HepG2 (cell line): ENCODE data around the gene CRIP1. TPM values are rescaled to one million over a fixed set of nuclear protein-coding genes. Genes with fewer than 3 reads are reported as not detected.
A peak's percentile ranks its signal among the peaks of the same experiment; 100 is the strongest.

ENCODE experiments used
- AKAP8 ChIP-seq: sonication (generic); formaldehyde crosslinking; IDR thresholded peaks from 2 replicates; pipeline ENCODE4 v1.5.1; 2020; ENCODE audit warnings: mild to moderate bottlenecking, missing genetic modification reagents
- ARNT ChIP-seq: fragments of 450-650 bp; IDR thresholded peaks from 2 replicates; pipeline ENCODE4 v1.6.1; 2017
- EEA1 ChIP-seq: sonication (generic); formaldehyde crosslinking; IDR thresholded peaks from 2 replicates; pipeline ENCODE4 v1.5.1; 2020; ENCODE audit warnings: mild to moderate bottlenecking, missing genetic modification reagents, borderline replicate concordance
- FOSL1 ChIP-seq: sonication (generic); formaldehyde crosslinking; IDR thresholded peaks from 2 replicates; pipeline ENCODE4 v1.9.0; 2021; ENCODE audit warnings: missing genetic modification reagents, borderline replicate concordance
- GPN1 ChIP-seq: sonication (generic); formaldehyde crosslinking; IDR thresholded peaks from 2 replicates; pipeline ENCODE4 v1.5.1; 2020; ENCODE audit warnings: missing genetic modification reagents, borderline replicate concordance
- HES4 ChIP-seq: sonication (generic); formaldehyde crosslinking; IDR thresholded peaks from 2 replicates; pipeline ENCODE4 v1.9.0; 2021; ENCODE audit warnings: mild to moderate bottlenecking, missing genetic modification reagents, borderline replicate concordance
- KDM3A ChIP-seq: IDR thresholded peaks from 2 replicates; pipeline ENCODE4 v1.6.1; 2018; ENCODE audit warnings: low read depth, missing compliant biosample characterization
- MTF2 ChIP-seq: sonication (generic); formaldehyde crosslinking; IDR thresholded peaks from 2 replicates; pipeline ENCODE4 v1.5.0; 2020; ENCODE audit warnings: missing genetic modification reagents, borderline replicate concordance
- PTBP1 ChIP-seq: fragments of 200-400 bp; formaldehyde crosslinking; IDR thresholded peaks from 2 replicates; pipeline ENCODE4 v1.6.1; 2018; ENCODE audit warnings: low read length, low read depth; ENCODE audit not compliant: poor library complexity, severe bottlenecking
- RBAK ChIP-seq: sonication (generic); formaldehyde crosslinking; IDR thresholded peaks from 2 replicates; pipeline ENCODE4 v1.5.1; 2020; ENCODE audit warnings: mild to moderate bottlenecking, missing genetic modification reagents
- SOX5 ChIP-seq: IDR thresholded peaks from 2 replicates; pipeline ENCODE4 v1.6.1; 2016; ENCODE audit warnings: borderline replicate concordance
- TOPORS ChIP-seq: sonication (generic); formaldehyde crosslinking; IDR thresholded peaks from 2 replicates; pipeline ENCODE4 v1.8.0; 2023; ENCODE audit warnings: mild to moderate bottlenecking, missing genetic modification reagents
- TP53 ChIP-seq: sonication (generic); formaldehyde crosslinking; conservative IDR thresholded peaks from 2 replicates; pipeline ENCODE4 v1.4.0; 2020; ENCODE audit warnings: missing genetic modification reagents
- WIZ ChIP-seq: sonication (generic); formaldehyde crosslinking; IDR thresholded peaks from 2 replicates; pipeline ENCODE4 v1.5.1; 2020; ENCODE audit warnings: mild to moderate bottlenecking, missing genetic modification reagents
- ZNF136 ChIP-seq: sonication (generic); formaldehyde crosslinking; IDR thresholded peaks from 2 replicates; pipeline ENCODE4 v1.8.1; 2022; ENCODE audit warnings: low read depth, mild to moderate bottlenecking, moderate library complexity, missing genetic modification reagents
- ZNF354B ChIP-seq: sonication (generic); formaldehyde crosslinking; IDR thresholded peaks from 2 replicates; pipeline ENCODE4 v1.8.0; 2022; ENCODE audit warnings: mild to moderate bottlenecking, missing genetic modification reagents
- ZNF570 ChIP-seq: sonication (generic); formaldehyde crosslinking; IDR thresholded peaks from 2 replicates; pipeline ENCODE4 v1.4.0; 2020; ENCODE audit warnings: mild to moderate bottlenecking, missing genetic modification reagents, borderline replicate concordance
- ZNF7 ChIP-seq: IDR thresholded peaks from 2 replicates; pipeline ENCODE4 v1.6.1; 2016; ENCODE audit warnings: missing biosample characterization, missing genetic modification reagents
- ZNF746 ChIP-seq: sonication (generic); formaldehyde crosslinking; IDR thresholded peaks from 2 replicates; pipeline ENCODE4 v1.8.0; 2022; ENCODE audit warnings: mild to moderate bottlenecking, missing genetic modification reagents
- polyA plus RNA-seq, 8 experiments: library from polyadenylated mRNA; depleted of rRNA in 3 of 8; stranded (reverse) in 7 of 8; unstranded in 1 of 8; fragments of >200 nt; fragmentation: Illumina TruSeq in 4 of 8; extraction: Trizol in 4 of 8; gene quantifications; 2 replicates each; pipeline versions ENCODE4 v1.2.1 to v1.2.3, GENCODE V29; 2011 to 2016; ENCODE audit warnings: low read depth in 4 of 8, missing spikeins in 1 of 8, mixed read lengths in 1 of 8; ENCODE audit not compliant: insufficient read depth in 1 of 8
- total RNA-seq, 5 experiments: library from RNA; depleted of rRNA; stranded (reverse); fragments of >200 nt; fragmentation: Illumina TruSeq; extraction: Trizol; gene quantifications; 2 replicates each; pipeline ENCODE4 v1.2.3, GENCODE V29; 2016; ENCODE audit warnings: low read depth in 1 of 5
- TF ChIP-seq, protein P1 (sequence below): sonication (generic); formaldehyde crosslinking; IDR thresholded peaks from 2 replicates; pipeline ENCODE4 v1.4.0; 2020; ENCODE audit warnings: missing genetic modification reagents
- TF ChIP-seq, protein P2 (sequence below): sonication (generic); formaldehyde crosslinking; IDR thresholded peaks from 2 replicates; pipeline ENCODE4 v1.5.0; 2020; ENCODE audit warnings: mild to moderate bottlenecking, missing genetic modification reagents
- TF ChIP-seq, protein P3 (sequence below): sonication (generic); formaldehyde crosslinking; IDR thresholded peaks from 2 replicates; pipeline ENCODE4 v1.5.0; 2020; ENCODE audit warnings: mild to moderate bottlenecking, missing genetic modification reagents, borderline replicate concordance

The CRIP1 gene
- total and polyA plus RNA-seq, 2 of the 13 experiments (the other 11 are each of a cell fraction or from before 2014, with no cell fraction given) = 53.9 to 59.5 TPM

DNA sequence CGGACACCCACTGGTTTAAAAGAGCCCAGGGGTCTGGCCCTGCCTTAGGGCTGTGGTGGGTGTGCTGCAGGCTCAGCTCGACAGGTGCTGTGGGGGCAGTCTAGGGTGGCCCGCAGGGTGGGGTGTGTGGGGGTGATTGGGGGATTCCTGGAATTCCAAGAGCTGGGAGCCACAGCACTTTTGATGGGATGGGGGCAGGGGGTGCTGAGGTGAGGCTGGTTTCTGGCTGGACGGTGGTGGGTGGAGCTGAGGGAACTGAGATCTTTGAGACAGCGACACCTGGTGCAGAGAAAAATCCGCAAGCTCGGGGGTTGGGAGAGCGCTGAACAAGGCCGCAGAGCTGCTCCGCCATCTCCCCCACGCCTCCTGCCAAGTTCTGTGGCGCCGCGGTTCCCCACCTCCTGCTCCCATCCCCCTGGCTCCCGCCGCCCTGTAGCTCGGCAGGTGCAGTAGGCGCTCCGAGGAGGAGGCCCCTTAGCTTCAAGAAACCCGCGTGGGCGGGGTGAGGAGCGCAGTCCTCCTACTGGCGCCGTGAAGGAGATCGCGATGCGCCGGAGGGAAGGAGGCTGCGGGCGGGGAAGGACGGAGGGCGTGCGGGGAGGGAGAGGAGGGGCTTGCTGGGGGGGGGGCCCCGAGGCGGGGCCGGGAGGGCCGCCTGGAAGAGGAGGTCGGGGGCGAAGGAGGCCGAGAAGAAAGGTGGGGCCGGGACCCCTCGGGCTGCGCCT lies 3.0 kb downstream of the CRIP1 start (continued):
- TF ChIP-seq ZNF570 (CRISPR knock-in tag) = no peak
- TF ChIP-seq, protein P1, sequence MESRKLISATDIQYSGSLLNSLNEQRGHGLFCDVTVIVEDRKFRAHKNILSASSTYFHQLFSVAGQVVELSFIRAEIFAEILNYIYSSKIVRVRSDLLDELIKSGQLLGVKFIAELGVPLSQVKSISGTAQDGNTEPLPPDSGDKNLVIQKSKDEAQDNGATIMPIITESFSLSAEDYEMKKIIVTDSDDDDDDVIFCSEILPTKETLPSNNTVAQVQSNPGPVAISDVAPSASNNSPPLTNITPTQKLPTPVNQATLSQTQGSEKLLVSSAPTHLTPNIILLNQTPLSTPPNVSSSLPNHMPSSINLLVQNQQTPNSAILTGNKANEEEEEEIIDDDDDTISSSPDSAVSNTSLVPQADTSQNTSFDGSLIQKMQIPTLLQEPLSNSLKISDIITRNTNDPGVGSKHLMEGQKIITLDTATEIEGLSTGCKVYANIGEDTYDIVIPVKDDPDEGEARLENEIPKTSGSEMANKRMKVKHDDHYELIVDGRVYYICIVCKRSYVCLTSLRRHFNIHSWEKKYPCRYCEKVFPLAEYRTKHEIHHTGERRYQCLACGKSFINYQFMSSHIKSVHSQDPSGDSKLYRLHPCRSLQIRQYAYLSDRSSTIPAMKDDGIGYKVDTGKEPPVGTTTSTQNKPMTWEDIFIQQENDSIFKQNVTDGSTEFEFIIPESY (CRISPR knock-in tag) = no peak
- no peak for TF ChIP-seq HES4 (CRISPR knock-in tag)
- TF ChIP-seq ZNF7 (CRISPR knock-in tag) = no peak
- no peak for TF ChIP-seq TP53 (CRISPR knock-in tag)
- no peak for TF ChIP-seq FOSL1
- TF ChIP-seq ARNT = no peak
- no peak for TF ChIP-seq GPN1 (CRISPR knock-in tag)
- no peak; the same call in 1 of the 2 replicates for TF ChIP-seq EEA1 (CRISPR knock-in tag)
- TF ChIP-seq, protein P2, sequence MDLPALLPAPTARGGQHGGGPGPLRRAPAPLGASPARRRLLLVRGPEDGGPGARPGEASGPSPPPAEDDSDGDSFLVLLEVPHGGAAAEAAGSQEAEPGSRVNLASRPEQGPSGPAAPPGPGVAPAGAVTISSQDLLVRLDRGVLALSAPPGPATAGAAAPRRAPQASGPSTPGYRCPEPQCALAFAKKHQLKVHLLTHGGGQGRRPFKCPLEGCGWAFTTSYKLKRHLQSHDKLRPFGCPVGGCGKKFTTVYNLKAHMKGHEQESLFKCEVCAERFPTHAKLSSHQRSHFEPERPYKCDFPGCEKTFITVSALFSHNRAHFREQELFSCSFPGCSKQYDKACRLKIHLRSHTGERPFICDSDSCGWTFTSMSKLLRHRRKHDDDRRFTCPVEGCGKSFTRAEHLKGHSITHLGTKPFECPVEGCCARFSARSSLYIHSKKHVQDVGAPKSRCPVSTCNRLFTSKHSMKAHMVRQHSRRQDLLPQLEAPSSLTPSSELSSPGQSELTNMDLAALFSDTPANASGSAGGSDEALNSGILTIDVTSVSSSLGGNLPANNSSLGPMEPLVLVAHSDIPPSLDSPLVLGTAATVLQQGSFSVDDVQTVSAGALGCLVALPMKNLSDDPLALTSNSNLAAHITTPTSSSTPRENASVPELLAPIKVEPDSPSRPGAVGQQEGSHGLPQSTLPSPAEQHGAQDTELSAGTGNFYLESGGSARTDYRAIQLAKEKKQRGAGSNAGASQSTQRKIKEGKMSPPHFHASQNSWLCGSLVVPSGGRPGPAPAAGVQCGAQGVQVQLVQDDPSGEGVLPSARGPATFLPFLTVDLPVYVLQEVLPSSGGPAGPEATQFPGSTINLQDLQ (CRISPR knock-in tag) = no peak
- no peak for TF ChIP-seq RBAK (CRISPR knock-in tag)
- TF ChIP-seq KDM3A (CRISPR knock-in tag) = no peak
- no peak for TF ChIP-seq ZNF746 (CRISPR knock-in tag)
- TF ChIP-seq MTF2 (CRISPR knock-in tag) = no peak
- no peak for TF ChIP-seq SOX5 (CRISPR knock-in tag)
- TF ChIP-seq WIZ (CRISPR knock-in tag) = 0 out of 2 replicates have a peak, but pooled peaks have one; percentile 35
- TF ChIP-seq, protein P3, sequence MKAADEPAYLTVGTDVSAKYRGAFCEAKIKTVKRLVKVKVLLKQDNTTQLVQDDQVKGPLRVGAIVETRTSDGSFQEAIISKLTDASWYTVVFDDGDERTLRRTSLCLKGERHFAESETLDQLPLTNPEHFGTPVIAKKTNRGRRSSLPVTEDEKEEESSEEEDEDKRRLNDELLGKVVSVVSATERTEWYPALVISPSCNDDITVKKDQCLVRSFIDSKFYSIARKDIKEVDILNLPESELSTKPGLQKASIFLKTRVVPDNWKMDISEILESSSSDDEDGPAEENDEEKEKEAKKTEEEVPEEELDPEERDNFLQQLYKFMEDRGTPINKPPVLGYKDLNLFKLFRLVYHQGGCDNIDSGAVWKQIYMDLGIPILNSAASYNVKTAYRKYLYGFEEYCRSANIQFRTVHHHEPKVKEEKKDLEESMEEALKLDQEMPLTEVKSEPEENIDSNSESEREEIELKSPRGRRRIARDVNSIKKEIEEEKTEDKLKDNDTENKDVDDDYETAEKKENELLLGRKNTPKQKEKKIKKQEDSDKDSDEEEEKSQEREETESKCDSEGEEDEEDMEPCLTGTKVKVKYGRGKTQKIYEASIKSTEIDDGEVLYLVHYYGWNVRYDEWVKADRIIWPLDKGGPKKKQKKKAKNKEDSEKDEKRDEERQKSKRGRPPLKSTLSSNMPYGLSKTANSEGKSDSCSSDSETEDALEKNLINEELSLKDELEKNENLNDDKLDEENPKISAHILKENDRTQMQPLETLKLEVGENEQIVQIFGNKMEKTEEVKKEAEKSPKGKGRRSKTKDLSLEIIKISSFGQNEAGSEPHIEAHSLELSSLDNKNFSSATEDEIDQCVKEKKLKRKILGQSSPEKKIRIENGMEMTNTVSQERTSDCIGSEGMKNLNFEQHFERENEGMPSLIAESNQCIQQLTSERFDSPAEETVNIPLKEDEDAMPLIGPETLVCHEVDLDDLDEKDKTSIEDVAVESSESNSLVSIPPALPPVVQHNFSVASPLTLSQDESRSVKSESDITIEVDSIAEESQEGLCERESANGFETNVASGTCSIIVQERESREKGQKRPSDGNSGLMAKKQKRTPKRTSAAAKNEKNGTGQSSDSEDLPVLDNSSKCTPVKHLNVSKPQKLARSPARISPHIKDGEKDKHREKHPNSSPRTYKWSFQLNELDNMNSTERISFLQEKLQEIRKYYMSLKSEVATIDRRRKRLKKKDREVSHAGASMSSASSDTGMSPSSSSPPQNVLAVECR (CRISPR knock-in tag) = no peak
- peak; percentile 5 for TF ChIP-seq PTBP1
- TF ChIP-seq ZNF354B = no peak
- TF ChIP-seq AKAP8 (CRISPR knock-in tag) = no peak
- TF ChIP-seq ZNF136 = no peak
- no peak for TF ChIP-seq TOPORS (CRISPR knock-in tag)
